Measurements from ENCODE around the gene BORCS5. TPM values are rescaled to one million over a fixed set of nuclear protein-coding genes. Genes with fewer than 3 reads are reported as not detected.

The BORCS5 gene
- total and polyA plus RNA-seq, 7 donors: 4.3 to 13.3 (median 11.0) TPM

DNA sequence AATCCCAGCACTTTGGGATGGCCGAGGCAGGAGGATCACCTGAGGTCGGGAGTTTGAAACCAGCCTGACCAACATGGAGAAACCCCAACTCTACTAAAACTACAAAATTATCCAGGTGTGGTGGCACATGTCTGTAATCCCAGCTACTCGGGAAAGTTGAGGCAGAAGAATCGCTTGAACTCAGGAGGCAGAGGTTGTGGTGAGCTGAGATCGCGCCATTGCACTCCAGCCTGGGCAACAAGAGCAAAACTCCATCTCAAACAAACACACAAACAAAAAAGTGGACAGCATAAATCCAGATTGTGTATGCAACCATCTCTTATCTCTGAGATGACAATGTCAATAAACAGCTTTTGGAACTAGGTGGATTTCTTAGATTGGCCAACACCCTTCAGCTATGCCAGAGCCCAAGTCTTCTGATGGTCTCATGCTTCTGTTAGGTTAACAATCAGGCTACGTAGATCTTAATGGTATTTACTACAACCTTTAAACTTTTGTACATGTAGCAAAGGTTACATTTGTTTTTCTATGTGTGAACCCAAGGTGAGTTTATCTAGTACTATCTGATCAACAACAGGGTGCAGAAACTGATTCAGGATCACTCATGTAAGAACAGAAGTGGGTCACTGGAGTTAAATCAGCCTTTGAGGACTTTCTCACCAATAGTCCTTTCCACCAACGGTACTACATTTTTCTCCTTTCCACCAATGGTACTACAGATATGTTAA, 132.1 kb downstream of the BORCS5 start:
- no peak for ATAC-seq
- Histone ChIP-seq H3K9me3 (no peaks in the 10 kb centered on the region), H3K4me1 (no peaks in the 10 kb centered on the region), H3K36me3 (ENCODE audit: insufficient read depth in 1 of 2, low read depth in 1 of 2) (peaks cover 0 to 33% of the 10 kb centered on the region in 2 donors), H3K27ac (no peak overlapping the region), H3K4me3 (no peak overlapping the region), H3K27me3 (ENCODE audit: insufficient read depth in 3 of 3, low read length in 2 of 3) (no peaks in the 10 kb centered on the region)
- DNase-seq: no peak
- 96 to 99% (median 96%) methylated on average over 8 of the region's 8 CpGs for WGBS, 3 donors
- TF ChIP-seq, protein P1, sequence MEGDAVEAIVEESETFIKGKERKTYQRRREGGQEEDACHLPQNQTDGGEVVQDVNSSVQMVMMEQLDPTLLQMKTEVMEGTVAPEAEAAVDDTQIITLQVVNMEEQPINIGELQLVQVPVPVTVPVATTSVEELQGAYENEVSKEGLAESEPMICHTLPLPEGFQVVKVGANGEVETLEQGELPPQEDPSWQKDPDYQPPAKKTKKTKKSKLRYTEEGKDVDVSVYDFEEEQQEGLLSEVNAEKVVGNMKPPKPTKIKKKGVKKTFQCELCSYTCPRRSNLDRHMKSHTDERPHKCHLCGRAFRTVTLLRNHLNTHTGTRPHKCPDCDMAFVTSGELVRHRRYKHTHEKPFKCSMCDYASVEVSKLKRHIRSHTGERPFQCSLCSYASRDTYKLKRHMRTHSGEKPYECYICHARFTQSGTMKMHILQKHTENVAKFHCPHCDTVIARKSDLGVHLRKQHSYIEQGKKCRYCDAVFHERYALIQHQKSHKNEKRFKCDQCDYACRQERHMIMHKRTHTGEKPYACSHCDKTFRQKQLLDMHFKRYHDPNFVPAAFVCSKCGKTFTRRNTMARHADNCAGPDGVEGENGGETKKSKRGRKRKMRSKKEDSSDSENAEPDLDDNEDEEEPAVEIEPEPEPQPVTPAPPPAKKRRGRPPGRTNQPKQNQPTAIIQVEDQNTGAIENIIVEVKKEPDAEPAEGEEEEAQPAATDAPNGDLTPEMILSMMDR (IDR thresholded peaks at IDR 0.05): no peak
- intact Hi-C loops (cut with DNase I): no loop called here

DNA sequence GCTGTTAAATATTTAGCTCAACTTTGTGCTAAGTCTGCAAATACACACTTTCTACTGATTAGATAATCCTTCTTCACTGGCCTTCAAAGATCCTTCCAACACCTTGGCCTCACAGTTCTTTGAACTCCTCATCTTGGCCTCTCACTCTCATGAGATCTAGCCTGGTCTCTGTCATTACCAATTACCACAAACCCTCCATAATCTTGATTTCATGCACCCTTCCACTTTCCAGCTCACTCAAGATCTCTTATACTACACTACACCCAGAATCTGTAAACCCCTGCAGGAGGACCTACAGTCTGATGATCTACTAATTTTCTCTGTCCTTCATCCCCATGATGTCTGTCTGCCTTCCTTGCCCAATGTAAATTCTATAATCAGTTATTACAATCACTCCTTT, 134.7 kb downstream of the BORCS5 start:
- H3K4me3 ChIP-seq: no peak overlapping the region
- ATAC-seq (no peak), DNase-seq (no peak)
- H3K27me3 ChIP-seq (ENCODE audit: insufficient read depth in 3 of 3, low read length in 2 of 3): no peaks in the 10 kb centered on the region
- no peak overlapping the region for H3K27ac ChIP-seq
- intact Hi-C loops (cut with DNase I): no loop called here
- TF ChIP-seq, protein P1 (IDR thresholded peaks at IDR 0.05): no peak
- H3K4me1 ChIP-seq: peaks cover 5% of the 10 kb centered on the region
- H3K9me3 ChIP-seq: no peaks in the 10 kb centered on the region
- H3K36me3 ChIP-seq (ENCODE audit: insufficient read depth in 1 of 2, low read depth in 1 of 2): peaks cover 0 to 17% of the 10 kb centered on the region in 2 donors

DNA sequence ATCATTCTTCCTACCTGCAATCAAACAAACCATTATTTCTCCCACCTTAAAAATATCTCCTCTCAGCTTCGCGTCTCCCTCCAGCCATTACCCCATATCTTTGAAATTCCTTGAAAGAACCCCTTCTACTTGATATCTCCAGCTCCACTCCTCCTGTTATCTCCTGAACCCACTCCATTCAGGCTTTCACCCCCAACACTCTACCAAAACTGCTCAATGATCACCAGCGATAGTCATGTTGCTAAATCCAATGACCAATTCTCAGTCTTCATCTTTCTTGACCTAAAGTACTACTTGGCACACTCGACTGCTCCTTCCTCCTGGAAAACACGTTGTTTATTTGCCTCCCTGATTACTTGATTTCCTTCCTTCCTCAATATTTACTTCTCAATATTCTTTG, 135.7 kb downstream of the BORCS5 start:
- WGBS, 3 donors: 85 to 89% (median 85%) methylated on average over 5 of the region's 5 CpGs
- DNase-seq (no peak), ATAC-seq (no peak)
- peaks cover 0 to 17% of the 10 kb centered on the region in 2 donors for H3K36me3 ChIP-seq (ENCODE audit: insufficient read depth in 1 of 2, low read depth in 1 of 2)
- no peaks in the 10 kb centered on the region for H3K27me3 ChIP-seq (ENCODE audit: insufficient read depth in 3 of 3, low read length in 2 of 3)
- H3K4me1 ChIP-seq: peaks cover 5% of the 10 kb centered on the region
- H3K27ac ChIP-seq: no peak overlapping the region
- intact Hi-C loops (cut with DNase I): no loop called here
- no peaks in the 10 kb centered on the region for H3K9me3 ChIP-seq
- TF ChIP-seq, protein P1 (IDR thresholded peaks at IDR 0.05): no peak
- H3K4me3 ChIP-seq: no peak overlapping the region

DNA sequence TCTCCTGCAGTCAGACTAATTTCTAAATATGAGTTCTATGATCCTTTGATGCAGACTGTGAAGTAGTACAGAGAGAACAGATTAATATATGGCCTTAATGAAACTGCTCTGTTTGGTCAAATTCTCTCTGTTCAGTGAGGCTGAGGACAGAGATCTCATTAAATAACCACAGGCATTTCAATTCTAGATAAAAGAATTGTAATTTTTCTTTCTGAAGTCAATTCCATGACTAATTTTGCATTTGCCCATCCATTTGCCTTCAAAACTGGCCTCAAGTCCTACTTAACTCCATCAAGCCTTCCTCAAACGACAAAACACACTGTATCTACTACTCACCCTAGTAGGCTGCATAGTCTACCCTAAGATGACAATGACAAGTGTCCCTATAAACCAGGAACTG, 138.7 kb downstream of the BORCS5 start:
- Histone ChIP-seq H3K36me3 (ENCODE audit: insufficient read depth in 1 of 2, low read depth in 1 of 2) (peaks cover 0 to 10% of the 10 kb centered on the region in 2 donors), H3K4me3 (no peak overlapping the region), H3K27ac (no peak overlapping the region), H3K27me3 (ENCODE audit: insufficient read depth in 3 of 3, low read length in 2 of 3) (no peaks in the 10 kb centered on the region), H3K4me1 (peaks cover 5% of the 10 kb centered on the region), H3K9me3 (no peaks in the 10 kb centered on the region)
- ATAC-seq: no peak
- intact Hi-C loops (cut with DNase I): no loop called here
- TF ChIP-seq, protein P1 (IDR thresholded peaks at IDR 0.05): no peak
- no peak for DNase-seq
- WGBS, 3 donors: 83 to 94% (median 89%) methylated on average over 1 of the region's 1 CpG

DNA sequence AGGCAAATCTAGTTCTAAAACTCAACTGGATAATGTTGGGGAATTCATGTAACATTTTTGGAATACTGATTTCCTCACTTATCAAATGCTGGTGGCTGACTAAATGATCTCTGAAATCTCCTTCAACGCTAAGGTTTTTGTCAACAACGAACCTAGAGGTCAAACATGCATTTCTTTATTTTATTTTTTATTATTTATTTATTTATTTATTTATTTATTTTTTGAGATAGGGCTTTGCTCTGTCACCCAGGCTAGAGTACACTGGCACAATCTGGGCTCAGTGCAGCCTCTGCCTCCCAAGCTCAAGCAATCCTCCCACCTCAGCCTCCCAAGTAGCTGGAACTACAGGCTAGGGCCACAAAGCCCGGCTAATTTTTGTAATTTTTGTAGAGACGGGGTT, 141.3 kb downstream of the BORCS5 start:
- no peak for ATAC-seq
- Histone ChIP-seq H3K27ac (no peak overlapping the region), H3K36me3 (ENCODE audit: insufficient read depth in 1 of 2, low read depth in 1 of 2) (peaks cover 0 to 10% of the 10 kb centered on the region in 2 donors), H3K4me1 (peaks cover 5% of the 10 kb centered on the region), H3K9me3 (no peaks in the 10 kb centered on the region), H3K4me3 (no peak overlapping the region), H3K27me3 (ENCODE audit: insufficient read depth in 3 of 3, low read length in 2 of 3) (no peaks in the 10 kb centered on the region)
- no peak for DNase-seq
- 84 to 95% (median 88%) methylated on average over 4 of the region's 4 CpGs for WGBS, 3 donors
- intact Hi-C loops (cut with DNase I): no loop called here
- TF ChIP-seq, protein P1 (IDR thresholded peaks at IDR 0.05): no peak

All from psoas muscle (tissue), 8 donors.